ENCODE measurements around the gene GNB1L. TPM values are rescaled to one million over a fixed set of nuclear protein-coding genes. Genes with fewer than 3 reads are reported as not detected.
A peak's percentile ranks its signal among the peaks of the same experiment; 100 is the strongest.

The GNB1L gene
- total and polyA plus RNA-seq, 4 donors: 3.2 to 10.3 (median 5.3) TPM

DNA sequence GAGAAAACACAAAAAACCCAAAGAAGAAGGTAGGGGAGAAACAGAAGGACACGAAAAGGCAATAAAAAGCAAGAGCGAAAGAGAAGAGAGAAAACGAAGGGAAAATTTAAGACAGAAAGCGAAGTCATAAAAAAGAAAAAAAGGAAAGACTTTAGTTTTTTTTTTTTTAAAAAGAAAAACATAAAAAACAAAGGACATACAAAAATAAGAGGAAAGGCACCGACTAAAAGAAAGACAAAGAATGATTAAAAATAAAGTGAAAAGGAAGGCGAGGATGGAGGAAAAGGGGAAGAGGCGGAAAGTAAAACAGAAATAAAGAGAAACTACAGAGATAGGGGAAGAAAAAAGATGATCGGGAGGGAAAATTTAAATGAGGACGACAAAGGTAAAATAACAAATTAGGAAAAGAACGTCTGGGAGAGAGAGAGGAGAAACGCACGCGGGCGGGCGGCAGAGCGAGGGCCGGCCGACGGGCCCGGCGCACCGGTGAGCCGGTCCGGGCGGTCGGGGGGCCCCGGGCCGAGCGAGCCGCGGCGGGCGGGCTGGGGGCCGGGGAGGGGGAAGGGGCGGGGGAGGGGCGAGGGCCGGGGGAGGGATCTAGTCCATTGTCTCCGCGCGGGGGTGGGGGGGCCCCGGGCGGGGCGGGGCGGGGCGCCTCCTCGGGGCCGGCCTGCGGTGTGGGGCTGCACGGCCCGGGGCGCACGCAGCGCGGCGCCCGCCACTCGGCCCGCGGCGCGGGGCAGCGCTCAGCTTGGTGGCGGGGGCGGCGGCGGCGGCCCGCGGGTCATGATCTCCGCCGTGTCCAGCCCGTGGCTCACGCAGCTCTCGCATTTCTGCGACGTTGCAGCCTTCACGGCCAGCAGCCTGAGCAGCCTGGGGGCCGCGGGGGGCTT is 94.4 kb downstream of the GNB1L start, which contains the start of gene TBX1:
Gene TBX1 (plus strand): TSS at position 721 of the 893 bp plus-strand sequence. CDS start 66 bp downstream, at position 787.
- Histone ChIP-seq H3K36me3 (ENCODE audit: control insufficient read depth, insufficient read depth, low read length) (no peaks in the 10 kb centered on the region), H3K9me3 (ENCODE audit: control insufficient read depth, insufficient read depth, low read length) (no peaks in the 10 kb centered on the region), H3K4me1 (ENCODE audit: control insufficient read depth, insufficient read depth, low read length) (peaks cover 35% of the 10 kb centered on the region), H3K27me3 (ENCODE audit: control insufficient read depth, insufficient read depth, low read length) (peaks cover 88% of the 10 kb centered on the region), H3K27ac (ENCODE audit: low read depth, low read length) (no peak within 1 kb of the TSS), H3K4me3 (ENCODE audit: low read depth, low read length) (no peak within 1 kb of the TSS)
- DNase-seq (ENCODE audit: low read depth in 4 of 6, low spot score in 6 of 6): no peak
- WGBS (ENCODE audit: insufficient coverage): under 1% methylated on average over 48 of the region's 79 CpGs

DNA sequence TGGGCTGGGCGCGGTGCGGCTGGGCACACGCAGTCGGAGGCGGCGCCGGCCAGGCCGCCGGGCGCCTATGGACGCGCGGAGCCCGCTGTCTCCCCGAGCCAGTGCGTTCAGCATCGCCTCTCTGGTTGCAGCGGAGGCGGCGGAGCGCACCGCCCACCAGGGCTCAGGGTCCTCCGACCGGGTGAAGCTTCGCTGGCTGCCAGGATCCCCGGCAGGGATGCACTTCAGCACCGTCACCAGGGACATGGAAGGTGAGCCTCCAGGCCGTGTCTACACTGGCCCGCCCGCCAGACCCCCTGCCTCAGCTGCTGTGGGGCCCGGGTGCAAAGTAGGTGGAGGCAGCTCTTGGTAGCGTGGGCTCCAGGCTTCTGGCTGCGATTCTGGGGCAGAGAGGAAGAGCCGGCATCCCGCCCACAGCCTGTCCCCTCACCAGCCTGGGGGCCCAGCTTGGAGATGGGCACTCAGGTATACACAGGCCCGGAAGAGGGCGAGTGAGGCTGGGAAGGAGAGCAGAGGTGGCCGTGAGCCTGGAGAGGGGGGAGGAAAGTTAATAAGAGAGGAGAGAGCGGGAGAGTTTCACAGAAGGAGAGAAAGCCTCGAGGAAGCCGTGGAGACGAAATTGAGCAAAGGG is 95.1 kb downstream of the GNB1L start:
- Histone ChIP-seq H3K4me1 (ENCODE audit: control insufficient read depth, insufficient read depth, low read length) (peaks cover 41% of the 10 kb centered on the region), H3K36me3 (ENCODE audit: control insufficient read depth, insufficient read depth, low read length) (no peaks in the 10 kb centered on the region), H3K9me3 (ENCODE audit: control insufficient read depth, insufficient read depth, low read length) (no peaks in the 10 kb centered on the region), H3K4me3 (ENCODE audit: low read depth, low read length) (no peak overlapping the region), H3K27ac (ENCODE audit: low read depth, low read length) (no peak overlapping the region), H3K27me3 (ENCODE audit: control insufficient read depth, insufficient read depth, low read length) (peaks cover 88% of the 10 kb centered on the region)
- DNase-seq (ENCODE audit: low read depth in 4 of 6, low spot score in 6 of 6): no peak
- whole genome bisulfite sequencing (ENCODE audit: insufficient coverage): 1% methylated on average over 41 of the region's 43 CpGs

DNA sequence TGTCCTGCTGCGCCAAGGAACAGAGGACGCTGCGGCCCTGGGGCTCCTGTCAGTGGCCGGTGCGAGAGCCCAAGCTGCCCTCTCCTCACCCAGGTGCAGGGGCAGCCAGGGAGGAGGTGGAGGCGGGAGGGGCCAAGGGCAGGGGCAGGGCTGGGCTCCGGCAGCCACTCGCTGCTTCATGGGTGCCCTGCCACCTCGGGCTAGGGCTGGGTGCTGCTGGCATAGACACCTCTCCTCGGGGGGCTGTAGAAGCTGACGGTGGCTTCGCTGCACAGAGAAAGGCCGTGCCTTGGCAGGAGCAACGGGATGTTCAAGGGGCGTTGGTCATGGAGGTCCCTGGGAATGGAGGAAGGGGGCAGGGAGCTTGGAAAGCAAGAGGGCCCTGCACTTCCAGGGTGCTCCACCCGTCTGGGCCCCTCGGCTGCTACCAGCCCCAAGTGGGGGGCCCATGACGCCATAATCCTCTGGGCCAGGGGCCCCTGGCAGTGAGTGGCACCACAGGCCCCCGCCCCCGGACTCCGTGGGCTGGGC is 95.7 kb downstream of the GNB1L start:
- no peak for DNase-seq (ENCODE audit: low read depth in 4 of 6, low spot score in 6 of 6)
- 2% methylated on average over 21 of the region's 21 CpGs for WGBS (ENCODE audit: insufficient coverage)
- H3K4me1 ChIP-seq (ENCODE audit: control insufficient read depth, insufficient read depth, low read length): peaks cover 43% of the 10 kb centered on the region
- peaks cover 88% of the 10 kb centered on the region for H3K27me3 ChIP-seq (ENCODE audit: control insufficient read depth, insufficient read depth, low read length)
- H3K9me3 ChIP-seq (ENCODE audit: control insufficient read depth, insufficient read depth, low read length): no peaks in the 10 kb centered on the region
- H3K36me3 ChIP-seq (ENCODE audit: control insufficient read depth, insufficient read depth, low read length): no peaks in the 10 kb centered on the region
- H3K27ac ChIP-seq (ENCODE audit: low read depth, low read length): no peak overlapping the region
- H3K4me3 ChIP-seq (ENCODE audit: low read depth, low read length): no peak overlapping the region

DNA sequence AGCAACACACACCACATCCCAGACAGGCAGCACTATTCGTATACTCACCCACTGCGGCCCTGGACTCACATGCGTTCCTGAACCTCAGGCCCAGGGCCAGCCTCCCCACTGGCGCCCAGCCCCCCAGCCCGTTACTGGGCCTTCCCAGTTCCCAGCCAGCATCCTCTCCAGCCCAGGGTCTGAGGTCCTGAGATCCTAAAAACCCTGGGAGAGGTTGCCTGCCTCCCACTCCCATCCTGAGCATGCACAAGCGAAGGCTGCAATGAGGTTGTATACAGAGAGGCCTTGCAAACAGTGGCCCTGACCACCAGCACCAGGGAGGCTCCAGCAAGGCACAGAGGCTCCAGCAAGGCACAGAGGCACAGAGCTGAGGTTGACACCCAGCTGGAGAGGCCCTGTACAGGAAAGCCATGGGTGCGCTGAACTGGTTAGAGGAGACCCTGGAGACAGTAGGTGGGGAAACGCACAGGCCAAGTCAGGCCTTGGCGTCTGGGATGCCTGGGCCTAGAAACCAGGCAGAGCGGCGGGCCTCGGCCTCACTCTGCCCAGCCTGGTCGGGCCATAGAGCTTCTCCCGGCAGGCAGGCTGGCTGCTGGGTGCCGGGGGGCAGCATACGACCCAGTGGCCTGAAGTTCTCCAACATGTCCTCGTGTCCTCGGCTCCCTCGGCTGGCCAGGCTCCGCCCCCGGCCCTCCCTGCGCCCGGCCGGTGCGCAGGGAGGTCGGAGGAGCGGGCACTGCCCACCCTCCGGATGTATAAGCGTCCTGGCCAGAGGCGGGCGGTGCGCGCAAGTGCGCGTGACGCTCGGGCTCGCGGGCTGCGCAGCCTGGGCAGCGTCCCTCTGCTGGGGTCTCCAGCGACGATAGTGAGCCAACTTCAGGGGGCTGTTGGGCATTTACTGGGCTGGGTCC is 96.4 kb downstream of the GNB1L start:
- Histone ChIP-seq H3K9me3 (ENCODE audit: control insufficient read depth, insufficient read depth, low read length) (no peaks in the 10 kb centered on the region), H3K4me3 (ENCODE audit: low read depth, low read length) (no peak overlapping the region), H3K27me3 (ENCODE audit: control insufficient read depth, insufficient read depth, low read length) (peaks cover 88% of the 10 kb centered on the region), H3K4me1 (ENCODE audit: control insufficient read depth, insufficient read depth, low read length) (peaks cover 43% of the 10 kb centered on the region), H3K27ac (ENCODE audit: low read depth, low read length) (no peak overlapping the region), H3K36me3 (ENCODE audit: control insufficient read depth, insufficient read depth, low read length) (no peaks in the 10 kb centered on the region)
- no peak for DNase-seq (ENCODE audit: low read depth in 4 of 6, low spot score in 6 of 6)
- 13% methylated on average over 43 of the region's 43 CpGs for WGBS (ENCODE audit: insufficient coverage)

DNA sequence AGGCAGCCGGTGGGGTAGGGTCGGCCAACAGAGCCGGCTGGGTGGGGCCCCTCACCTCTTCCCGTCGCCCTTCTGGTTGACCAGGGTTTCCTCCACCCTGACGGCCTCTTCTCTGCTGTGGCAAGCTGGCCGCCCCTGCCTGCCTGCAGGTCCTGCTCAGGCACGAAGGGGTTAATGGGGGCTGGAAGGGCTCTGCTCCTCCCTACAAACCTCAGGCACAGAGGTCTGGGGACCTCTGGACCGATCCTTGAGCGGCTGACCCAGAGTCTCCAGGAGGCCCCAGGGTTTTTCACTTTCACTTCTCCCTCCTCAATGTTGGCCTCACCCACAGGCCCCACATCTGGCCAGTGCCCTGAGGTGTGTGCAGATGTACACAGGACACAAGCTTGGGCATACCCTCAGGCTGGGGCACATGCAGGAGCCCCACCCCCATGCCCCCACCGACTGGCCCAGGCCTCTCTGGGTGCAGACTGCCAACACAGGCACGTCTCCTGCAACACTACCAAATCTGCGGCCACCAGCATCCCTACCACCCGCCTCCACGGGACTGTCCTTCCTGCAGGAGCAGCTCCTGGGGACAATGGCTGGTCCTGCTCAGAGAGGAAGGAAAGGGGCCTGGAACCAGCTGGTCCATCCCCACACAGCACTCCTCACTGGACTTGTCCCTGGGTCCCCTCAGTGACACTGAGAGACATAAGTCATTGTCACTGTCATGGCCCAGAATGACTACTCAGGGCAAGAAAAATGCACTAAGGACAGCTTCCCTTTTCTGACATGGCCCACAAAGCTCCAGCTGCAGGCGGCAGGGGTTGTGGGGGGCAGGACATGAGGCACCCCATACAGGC is 97.3 kb downstream of the GNB1L start:
- peaks cover 43% of the 10 kb centered on the region for H3K4me1 ChIP-seq (ENCODE audit: control insufficient read depth, insufficient read depth, low read length)
- 22% methylated on average over 16 of the region's 16 CpGs for WGBS (ENCODE audit: insufficient coverage)

DNA sequence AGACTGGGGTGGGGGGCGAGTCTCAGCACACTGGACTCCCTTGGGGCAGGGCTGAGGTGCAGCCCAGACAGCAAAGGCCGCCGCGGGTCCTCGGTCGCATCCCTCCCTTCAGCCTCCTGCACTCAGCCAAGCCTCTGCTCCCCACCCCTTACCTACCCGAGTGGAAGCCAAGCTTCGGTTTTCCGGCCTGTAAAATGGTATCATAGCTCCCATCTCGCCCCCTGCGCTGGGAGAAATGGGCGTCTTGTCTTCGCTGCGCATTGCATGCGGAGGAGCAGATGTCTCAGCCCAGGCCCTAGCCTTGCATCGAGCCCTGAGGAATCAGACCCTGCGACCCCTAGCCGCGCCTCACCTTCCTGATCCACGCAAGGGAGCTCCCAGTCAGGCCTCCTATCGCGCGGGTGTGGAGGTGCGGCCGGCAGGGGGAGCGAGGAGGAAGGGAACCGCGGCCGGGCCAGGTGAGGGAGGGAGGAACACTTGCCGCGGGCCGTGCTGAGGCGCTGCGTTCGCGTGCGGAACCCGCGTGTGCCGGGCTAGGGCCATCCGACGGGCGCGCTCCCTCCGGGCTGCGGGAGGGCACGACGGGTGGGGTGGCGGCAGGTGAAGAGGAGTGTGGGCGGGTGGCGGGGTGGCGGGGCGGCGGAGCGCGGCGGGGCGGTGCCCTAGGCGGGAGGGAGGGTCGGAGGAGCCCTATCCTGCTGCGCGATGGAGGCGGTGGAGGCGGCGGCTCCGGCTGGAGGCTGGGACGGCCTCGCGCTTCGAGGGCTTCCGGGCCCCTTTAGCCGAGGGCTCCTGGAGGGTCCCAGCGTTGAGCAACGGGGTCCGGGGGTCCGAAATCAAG is 98.2 kb downstream of the GNB1L start:
- H3K36me3 ChIP-seq (ENCODE audit: control insufficient read depth, insufficient read depth, low read length): no peaks in the 10 kb centered on the region
- no peaks in the 10 kb centered on the region for H3K9me3 ChIP-seq (ENCODE audit: control insufficient read depth, insufficient read depth, low read length)
- peak in 1 of 6 donors; percentile 24 for DNase-seq (ENCODE audit: low read depth in 4 of 6, low spot score in 6 of 6)
- peaks cover 84% of the 10 kb centered on the region for H3K27me3 ChIP-seq (ENCODE audit: control insufficient read depth, insufficient read depth, low read length)
- WGBS (ENCODE audit: insufficient coverage): 2% methylated on average over 71 of the region's 76 CpGs
- no peak overlapping the region for H3K27ac ChIP-seq (ENCODE audit: low read depth, low read length)
- H3K4me1 ChIP-seq (ENCODE audit: control insufficient read depth, insufficient read depth, low read length): peaks cover 39% of the 10 kb centered on the region
- no peak overlapping the region for H3K4me3 ChIP-seq (ENCODE audit: low read depth, low read length)

More for the DNA sequence above, 97.3 kb downstream of the GNB1L start:
- H3K9me3 ChIP-seq (ENCODE audit: control insufficient read depth, insufficient read depth, low read length): no peaks in the 10 kb centered on the region
- H3K4me3 ChIP-seq (ENCODE audit: low read depth, low read length): no peak overlapping the region
- H3K36me3 ChIP-seq (ENCODE audit: control insufficient read depth, insufficient read depth, low read length): no peaks in the 10 kb centered on the region
- DNase-seq (ENCODE audit: low read depth in 4 of 6, low spot score in 6 of 6): no peak
- peaks cover 86% of the 10 kb centered on the region for H3K27me3 ChIP-seq (ENCODE audit: control insufficient read depth, insufficient read depth, low read length)
- no peak overlapping the region for H3K27ac ChIP-seq (ENCODE audit: low read depth, low read length)

DNA sequence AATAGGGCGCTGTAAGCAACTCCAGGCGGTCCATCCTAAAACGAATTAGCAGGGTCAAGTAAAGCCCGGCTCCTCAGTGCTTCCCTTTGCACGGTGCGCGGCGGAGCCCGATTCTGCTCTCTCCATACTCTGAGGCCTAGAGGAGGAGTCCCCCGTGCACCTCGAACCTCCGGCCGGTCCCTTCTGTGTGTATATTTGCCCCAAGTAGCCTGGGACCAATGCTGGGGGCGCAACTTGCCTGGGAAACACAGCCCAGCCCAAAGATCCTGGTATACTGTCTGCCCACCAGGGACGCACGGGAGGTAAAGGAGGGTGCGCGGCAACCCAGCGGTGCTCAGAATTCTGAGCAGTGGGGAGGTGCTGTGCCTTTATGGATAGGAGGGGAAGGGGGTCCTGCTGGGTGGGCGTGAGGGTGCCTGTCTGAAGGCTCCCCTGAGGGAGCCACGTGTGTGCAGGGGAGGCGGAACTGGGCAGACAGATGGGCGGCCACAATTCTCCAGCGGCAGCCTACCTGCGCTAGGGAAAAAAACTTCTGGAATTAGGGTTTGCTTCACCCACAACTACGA is 98.9 kb downstream of the GNB1L start:
- Histone ChIP-seq H3K27me3 (ENCODE audit: control insufficient read depth, insufficient read depth, low read length) (peaks cover 85% of the 10 kb centered on the region), H3K27ac (ENCODE audit: low read depth, low read length) (no peak overlapping the region), H3K36me3 (ENCODE audit: control insufficient read depth, insufficient read depth, low read length) (no peaks in the 10 kb centered on the region), H3K4me3 (ENCODE audit: low read depth, low read length) (no peak overlapping the region), H3K9me3 (ENCODE audit: control insufficient read depth, insufficient read depth, low read length) (no peaks in the 10 kb centered on the region), H3K4me1 (ENCODE audit: control insufficient read depth, insufficient read depth, low read length) (peaks cover 39% of the 10 kb centered on the region)
- 2% methylated on average over 24 of the region's 26 CpGs for WGBS (ENCODE audit: insufficient coverage)
- no peak for DNase-seq (ENCODE audit: low read depth in 4 of 6, low spot score in 6 of 6)

DNA sequence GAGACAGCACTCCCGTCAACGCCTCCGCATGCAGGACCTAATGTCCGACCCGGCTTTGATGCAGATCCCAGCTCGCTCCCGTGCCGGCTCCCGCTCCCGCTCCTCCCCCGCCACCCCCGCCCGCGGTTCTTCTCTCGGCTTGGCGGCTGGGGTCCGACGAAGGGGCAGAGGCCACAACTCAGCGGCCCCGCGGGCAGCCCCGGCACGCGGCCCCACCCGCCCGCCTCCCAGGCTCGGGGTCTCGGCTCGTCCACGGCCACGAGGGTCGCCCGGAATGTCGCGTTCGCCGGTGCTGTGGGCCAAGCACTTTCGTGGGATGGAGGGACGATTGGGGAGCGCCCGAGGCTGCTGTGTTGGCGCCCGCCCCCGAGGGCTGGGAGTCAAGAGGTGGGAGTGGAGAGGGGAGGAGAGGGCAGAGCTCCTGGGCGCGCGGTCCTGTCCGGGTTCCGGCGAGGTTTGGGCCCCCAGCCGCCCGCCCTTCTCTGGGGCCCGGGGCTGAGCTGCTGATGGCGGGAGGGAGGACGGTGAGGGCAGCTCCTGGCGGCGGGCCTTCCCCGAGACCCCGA is 99.4 kb downstream of the GNB1L start:
- under 1% methylated on average over 59 of the region's 59 CpGs for WGBS (ENCODE audit: insufficient coverage)
- Histone ChIP-seq H3K36me3 (ENCODE audit: control insufficient read depth, insufficient read depth, low read length) (no peaks in the 10 kb centered on the region), H3K27me3 (ENCODE audit: control insufficient read depth, insufficient read depth, low read length) (peaks cover 86% of the 10 kb centered on the region), H3K4me1 (ENCODE audit: control insufficient read depth, insufficient read depth, low read length) (peaks cover 39% of the 10 kb centered on the region), H3K4me3 (ENCODE audit: low read depth, low read length) (no peak overlapping the region), H3K9me3 (ENCODE audit: control insufficient read depth, insufficient read depth, low read length) (no peaks in the 10 kb centered on the region), H3K27ac (ENCODE audit: low read depth, low read length) (no peak overlapping the region)
- DNase-seq (ENCODE audit: low read depth in 4 of 6, low spot score in 6 of 6): no peak
